Pancreas (tissue), 10 donors: ENCODE data around the gene C2orf72. TPM values are rescaled to one million over a fixed set of nuclear protein-coding genes. Genes with fewer than 3 reads are reported as not detected.
A peak's percentile ranks its signal among the peaks of the same experiment; 100 is the strongest.

Experiments used
- ATAC-seq, 4 donors: fragments of 200-7000 bp; cut with Tn5 transposase; one replicate each; pipeline versions ENCODE4 v1.8.0 to v1.9.1; 2020; ENCODE audit warnings: mild to moderate bottlenecking in 4 of 4, moderate library complexity in 4 of 4
- DNase-seq, 6 donors: peaks; one replicate each; pipeline ENCODE4 v3.0.0-alpha.2; 2020
- FAIRE-seq: peaks from 2 replicates; lab custom pipeline; 2012; peaks lifted over from hg19 to GRCh38; lab: Jason Lieb, UNC
- H3K27ac ChIP-seq, 4 donors: fragments of 200-600 bp; sonication (generic); 1 replicate in 3 of 4; 2 replicates in 1 of 4; pipeline versions ENCODE4 v1.5.0 to v1.8.0; 2020
- H3K27me3 ChIP-seq, 4 donors: fragments of 200-600 bp; one replicate each; pipeline ENCODE4 v1.8.0; 2021
- H3K36me3 ChIP-seq, 3 donors: fragments of 200-600 bp; sonication (generic) in 1 of 3; one replicate each; pipeline versions ENCODE4 v1.5.0 to v1.8.0; 2020 to 2021
- H3K4me1 ChIP-seq, 3 donors: fragments of 200-600 bp; one replicate each; pipeline ENCODE4 v1.8.0; 2021
- H3K4me3 ChIP-seq, 4 donors: fragments of 200-600 bp; sonication (generic) in 2 of 4; one replicate each; pipeline versions ENCODE4 v1.5.0 to v1.8.0; 2020 to 2021
- H3K9me3 ChIP-seq, 4 donors: fragments of 200-600 bp; one replicate each; pipeline ENCODE4 v1.8.0; 2021
- WGBS, 2 donors: extraction: QIAGEN DNeasy Blood & Tissue Kit; methylation state at CpG; one replicate each; pipeline ENCODE4 v1.1.7; 2013; 5-methylcytosine and 5-hydroxymethylcytosine counted together
- intact Hi-C, 3 donors: fragments of 100-400 bp; cut with DNase I; formaldehyde crosslinking; loops; one replicate each; pipeline versions ENCODE4 v1.11.1 to v1.14.2; 2022
- polyA plus RNA-seq, 2 donors: library from polyadenylated mRNA; stranded (reverse); fragments of 200-250 nt; gene quantifications; one replicate each; pipeline ENCODE4 v1.2.3, GENCODE V29; 2013
- total RNA-seq, 6 donors: library from RNA; stranded (reverse); fragmentation: NEBNext Ultra II Directional in 4 of 6; extraction: Animal tissue kit (Norgen Biotek cat#: 25700) in 4 of 6; gene quantifications; one replicate each; pipeline versions ENCODE4 v1.2.1 to v1.2.4, GENCODE V29; 2021 to 2023
- TF ChIP-seq, protein P1 (sequence below), 4 donors: fragments of 200-600 bp; sonication (generic) in 3 of 4; IDR thresholded peaks; one replicate each; pipeline versions ENCODE4 v1.5.0 to v1.8.0; 2021; ENCODE audit warnings: antibody characterized with exemption in 4 of 4
- donor health status: healthy with polysubstance abuse.
- donor health status: DM: no; HTN: no; CAD: no; lungs with moderate emphysema.
- donor health status: DM: no; HTN: no; CAD: no.
- donor health status: control.
- donor health status: control.
- donor health status: Bipolar disorder and iron deficiency.
- donor health status: DM: yes; HTN: yes; CAD: no.
- donor health status: DM: no; HTN: no; CAD: no.
- donor health status: DM: no; HTN: no; CAD: no.
- donor health status: DM: yes; HTN: yes; CAD: no.

Gene C2orf72
- total and polyA plus RNA-seq, 8 donors: 5.3 to 31.2 (median 9.7) TPM

DNA sequence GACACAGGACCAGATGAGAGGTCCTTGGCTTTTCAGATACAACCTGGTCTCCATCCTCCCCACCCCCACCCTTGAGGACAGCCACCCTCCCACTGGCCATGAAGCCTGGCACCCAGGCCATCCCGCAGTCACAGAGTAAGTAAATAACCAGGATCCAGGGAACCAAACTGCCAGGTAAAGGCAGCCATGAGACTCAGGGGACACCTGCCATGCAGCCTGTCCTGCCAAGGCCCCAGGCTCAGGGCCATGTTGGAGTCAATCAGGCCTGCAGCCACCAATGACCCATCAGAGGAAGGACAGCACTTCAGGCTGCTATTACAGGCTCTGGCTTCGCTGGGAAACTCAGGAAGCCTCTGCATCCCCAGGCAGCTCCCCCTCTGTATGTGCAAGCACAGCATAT lies 25.8 kb upstream of the C2orf72 start:
- ATAC-seq: no peak
- Histone ChIP-seq H3K27me3 (no peaks in the 10 kb centered on the region), H3K4me1 (no peaks in the 10 kb centered on the region), H3K4me3 (no peak overlapping the region), H3K36me3 (no peaks in the 10 kb centered on the region), H3K9me3 (no peaks in the 10 kb centered on the region), H3K27ac (no peak overlapping the region)
- intact Hi-C loops: no loop called here
- TF ChIP-seq, protein P1, sequence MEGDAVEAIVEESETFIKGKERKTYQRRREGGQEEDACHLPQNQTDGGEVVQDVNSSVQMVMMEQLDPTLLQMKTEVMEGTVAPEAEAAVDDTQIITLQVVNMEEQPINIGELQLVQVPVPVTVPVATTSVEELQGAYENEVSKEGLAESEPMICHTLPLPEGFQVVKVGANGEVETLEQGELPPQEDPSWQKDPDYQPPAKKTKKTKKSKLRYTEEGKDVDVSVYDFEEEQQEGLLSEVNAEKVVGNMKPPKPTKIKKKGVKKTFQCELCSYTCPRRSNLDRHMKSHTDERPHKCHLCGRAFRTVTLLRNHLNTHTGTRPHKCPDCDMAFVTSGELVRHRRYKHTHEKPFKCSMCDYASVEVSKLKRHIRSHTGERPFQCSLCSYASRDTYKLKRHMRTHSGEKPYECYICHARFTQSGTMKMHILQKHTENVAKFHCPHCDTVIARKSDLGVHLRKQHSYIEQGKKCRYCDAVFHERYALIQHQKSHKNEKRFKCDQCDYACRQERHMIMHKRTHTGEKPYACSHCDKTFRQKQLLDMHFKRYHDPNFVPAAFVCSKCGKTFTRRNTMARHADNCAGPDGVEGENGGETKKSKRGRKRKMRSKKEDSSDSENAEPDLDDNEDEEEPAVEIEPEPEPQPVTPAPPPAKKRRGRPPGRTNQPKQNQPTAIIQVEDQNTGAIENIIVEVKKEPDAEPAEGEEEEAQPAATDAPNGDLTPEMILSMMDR (IDR thresholded peaks at IDR 0.05): no peak
- peak in 1 of 6 donors; percentile 70 for DNase-seq
- no peak for FAIRE-seq
- WGBS, 2 donors: 21 to 42% methylated on average over 2 of the region's 2 CpGs

DNA sequence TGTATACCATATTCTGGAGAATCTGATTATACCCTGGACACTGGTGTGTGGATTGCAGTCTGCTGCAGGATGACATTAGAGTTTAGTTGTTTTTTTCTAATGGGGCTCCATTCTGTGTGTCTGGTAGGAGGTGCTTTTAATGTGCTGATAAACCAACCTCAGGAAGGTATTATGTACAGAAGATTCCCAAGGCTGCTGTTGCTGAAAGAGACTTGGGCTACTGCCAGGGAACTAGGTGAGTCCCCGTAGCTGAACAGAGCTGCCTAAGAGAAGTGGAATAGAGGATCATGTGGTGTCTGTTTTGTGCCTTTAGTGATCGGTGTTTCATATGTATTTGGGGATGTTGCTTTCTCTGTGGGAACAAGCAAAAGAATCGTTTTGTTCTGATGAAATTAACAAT lies 24.9 kb upstream of the C2orf72 start:
- ATAC-seq: peak in 3 of 4 donors; percentile 54 to 59 (median 56)
- H3K27ac ChIP-seq: no peak overlapping the region
- H3K27me3 ChIP-seq: no peaks in the 10 kb centered on the region
- H3K36me3 ChIP-seq: no peaks in the 10 kb centered on the region
- no peaks in the 10 kb centered on the region for H3K9me3 ChIP-seq
- intact Hi-C loops: no loop called here
- WGBS, 2 donors: 32 to 68% methylated on average over 3 of the region's 3 CpGs
- DNase-seq: no peak
- TF ChIP-seq, protein P1 (IDR thresholded peaks at IDR 0.05): no peak
- no peaks in the 10 kb centered on the region for H3K4me1 ChIP-seq
- no peak for FAIRE-seq
- no peak overlapping the region for H3K4me3 ChIP-seq

DNA sequence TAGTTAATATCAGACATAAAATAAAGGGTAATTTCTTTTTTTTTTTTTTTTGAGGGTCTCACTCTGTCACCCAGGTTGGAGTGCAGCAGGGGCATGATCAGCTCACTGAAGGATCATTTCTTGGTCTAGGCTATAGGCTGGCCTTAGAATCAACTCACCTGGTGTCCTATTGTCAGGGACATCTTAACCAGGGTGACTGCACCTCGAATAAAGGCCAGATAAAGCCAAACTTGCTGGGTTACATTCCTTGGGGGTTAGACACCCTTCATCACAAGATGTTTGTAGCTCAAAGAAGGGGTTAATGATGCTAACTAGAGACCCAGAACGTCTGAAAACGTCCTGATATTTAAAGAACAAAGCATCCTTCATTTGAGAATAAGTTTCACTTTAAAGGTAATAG lies 23.5 kb upstream of the C2orf72 start:
- Histone ChIP-seq H3K27me3 (no peaks in the 10 kb centered on the region), H3K9me3 (no peaks in the 10 kb centered on the region), H3K4me3 (no peak overlapping the region), H3K27ac (no peak overlapping the region), H3K4me1 (no peaks in the 10 kb centered on the region), H3K36me3 (no peaks in the 10 kb centered on the region)
- ATAC-seq (no peak), DNase-seq (no peak), FAIRE-seq (no peak)
- 7 to 8% methylated on average over 3 of the region's 3 CpGs for WGBS, 2 donors
- TF ChIP-seq, protein P1 (IDR thresholded peaks at IDR 0.05): no peak
- intact Hi-C loops: no loop called here

DNA sequence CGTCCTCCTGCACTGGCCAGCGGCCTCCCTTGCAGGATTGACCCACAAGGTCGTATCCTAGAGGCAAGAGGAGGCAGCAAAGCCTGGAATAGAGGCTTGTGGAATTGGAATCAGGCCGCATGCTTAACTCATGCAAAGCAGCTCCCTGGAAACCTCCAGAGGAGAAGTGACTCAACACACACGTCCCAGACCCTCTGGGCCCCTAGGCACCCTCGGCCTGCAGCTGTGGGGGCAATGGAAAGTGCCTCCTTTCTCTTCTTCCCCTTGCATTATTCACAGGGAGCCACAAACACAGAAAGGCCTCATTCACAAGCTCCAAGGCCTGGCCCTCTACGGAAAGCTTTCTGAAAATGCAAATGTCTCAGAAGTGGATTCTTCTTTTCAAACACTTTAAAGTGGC lies 21.8 kb upstream of the C2orf72 start:
- Histone ChIP-seq H3K36me3 (no peaks in the 10 kb centered on the region), H3K27me3 (no peaks in the 10 kb centered on the region), H3K4me3 (no peak overlapping the region), H3K4me1 (no peaks in the 10 kb centered on the region), H3K27ac (no peak overlapping the region), H3K9me3 (no peaks in the 10 kb centered on the region)
- DNase-seq: no peak
- 71 to 76% methylated on average over 7 of the region's 7 CpGs for WGBS, 2 donors
- ATAC-seq: no peak
- TF ChIP-seq, protein P1 (IDR thresholded peaks at IDR 0.05): no peak
- intact Hi-C loops: no loop called here
- no peak for FAIRE-seq

DNA sequence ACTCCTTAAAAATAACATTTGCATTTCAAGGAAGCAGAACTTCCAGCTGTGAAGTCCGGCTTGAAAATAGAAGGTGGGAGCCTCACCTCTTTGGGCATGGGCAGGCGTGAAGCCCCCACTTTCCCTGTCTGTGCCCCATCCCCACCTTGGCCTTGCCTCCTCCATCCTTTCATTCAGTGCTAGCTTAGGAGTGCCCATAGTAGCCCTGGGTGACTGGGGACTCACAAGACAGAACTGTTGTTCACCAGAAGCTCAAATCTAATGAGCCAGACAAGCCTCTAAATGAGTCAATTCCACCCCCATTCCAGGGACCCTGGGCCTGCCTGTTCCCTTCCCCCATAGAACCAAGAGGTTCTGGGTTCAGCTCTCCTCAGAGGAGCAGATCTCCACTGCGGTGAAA lies 21.4 kb upstream of the C2orf72 start:
- ATAC-seq (no peak), DNase-seq (no peak), FAIRE-seq (no peak)
- WGBS, 2 donors: 84 to 94% methylated on average over 3 of the region's 3 CpGs
- H3K9me3 ChIP-seq: no peaks in the 10 kb centered on the region
- H3K36me3 ChIP-seq: no peaks in the 10 kb centered on the region
- TF ChIP-seq, protein P1 (IDR thresholded peaks at IDR 0.05): no peak
- no peak overlapping the region for H3K4me3 ChIP-seq
- H3K27ac ChIP-seq: no peak overlapping the region
- intact Hi-C loops: no loop called here
- H3K4me1 ChIP-seq: no peaks in the 10 kb centered on the region
- H3K27me3 ChIP-seq: no peaks in the 10 kb centered on the region
